ENCODE measurements around the gene SLC38A10.

GRCh38 chr17:81277421-81277820, 17.7 kb downstream of the SLC38A10 start:
- TF ChIP-seq ATF4 (CRISPR knock-in tag; IDR thresholded peaks at IDR 0.05) (no peak), ATF6 (CRISPR knock-in tag; conservative IDR thresholded peaks at IDR 0.05) (no peak), PBX2 (CRISPR knock-in tag; IDR thresholded peaks at IDR 0.05) (no peak), ZNF414 (CRISPR knock-in tag; IDR thresholded peaks at IDR 0.05) (no peak), CHD4 (IDR thresholded peaks at IDR 0.05; ENCODE audit: borderline replicate concordance, low read length) (no peak), SMAD3 (CRISPR knock-in tag; IDR thresholded peaks at IDR 0.05) (no peak), REST (IDR thresholded peaks at IDR 0.05; ENCODE audit: borderline replicate concordance in 1 of 2, low read depth in 1 of 2, low read length in 2 of 2) (no peak), ZNF609 (CRISPR knock-in tag; IDR thresholded peaks at IDR 0.05; ENCODE audit: borderline replicate concordance) (no peak), HDAC6 (IDR thresholded peaks at IDR 0.05; ENCODE audit: low read depth, low read length) (no peak), IRF1 (CRISPR knock-in tag; IDR thresholded peaks at IDR 0.05; ENCODE audit: low read depth) (no peak), MXD1 (CRISPR knock-in tag; IDR thresholded peaks at IDR 0.05) (no peak), SKI (IDR thresholded peaks at IDR 0.05; ENCODE audit: partially characterized antibody) (no peak)

Data from HepG2 (cell line).